ENCODE data around the gene C1orf50. TPM values are rescaled to one million over a fixed set of nuclear protein-coding genes. Genes with fewer than 3 reads are reported as not detected.

C1orf50 gene
- total RNA-seq, 1 experiment from 2014 or later, result 7.7 TPM

DNA sequence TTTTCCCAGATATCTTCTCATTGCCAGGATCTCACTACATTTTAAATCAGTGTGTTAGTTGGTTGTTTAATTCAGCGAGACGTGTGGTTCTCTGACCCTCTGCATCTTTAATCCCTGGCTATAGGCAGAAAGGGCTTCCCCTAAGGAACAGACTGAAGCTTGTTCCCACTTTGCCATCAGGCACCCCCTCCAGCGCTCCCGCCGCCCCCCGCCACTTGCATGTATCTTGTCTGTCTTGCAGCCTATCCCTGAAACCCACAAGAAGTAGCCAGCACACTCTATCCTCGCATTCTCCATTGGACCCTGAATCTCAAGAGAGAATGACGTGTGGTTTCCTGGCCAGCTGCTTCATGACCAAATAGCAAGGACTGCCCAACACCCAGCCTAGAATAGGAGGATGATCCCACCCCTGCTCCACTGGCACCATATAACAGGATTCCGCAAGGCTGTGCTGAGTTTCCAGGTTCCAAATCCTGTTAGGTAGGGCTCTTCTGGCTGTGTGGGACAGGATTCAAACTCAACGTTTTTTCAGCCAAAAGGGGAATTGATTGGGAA lies 34.8 kb upstream of the C1orf50 start:
- BruUV-seq (replicated peaks), result no TSS peak
- Mint-ChIP-seq H3K27ac (ENCODE audit: unreplicated experiment) (no peak overlapping the region), H3K9me3 (ENCODE audit: low read depth, unreplicated experiment) (no peaks in the 10 kb centered on the region), H3K27me3 (ENCODE audit: unreplicated experiment) (no peaks in the 10 kb centered on the region), H3K4me1 (ENCODE audit: low read depth, unreplicated experiment) (no peaks in the 10 kb centered on the region), H3K4me3 (ENCODE audit: low read depth, unreplicated experiment) (no peak overlapping the region), H3K36me3 (ENCODE audit: insufficient read depth, unreplicated experiment) (no peaks in the 10 kb centered on the region)
- intact Hi-C loops (cut with micrococcal nuclease; ENCODE audit: unreplicated experiment), result no loop called here
- no peak for DNase-seq
- CTCF ChIA-PET, result no interaction called here
- TF ChIP-seq, protein P1, sequence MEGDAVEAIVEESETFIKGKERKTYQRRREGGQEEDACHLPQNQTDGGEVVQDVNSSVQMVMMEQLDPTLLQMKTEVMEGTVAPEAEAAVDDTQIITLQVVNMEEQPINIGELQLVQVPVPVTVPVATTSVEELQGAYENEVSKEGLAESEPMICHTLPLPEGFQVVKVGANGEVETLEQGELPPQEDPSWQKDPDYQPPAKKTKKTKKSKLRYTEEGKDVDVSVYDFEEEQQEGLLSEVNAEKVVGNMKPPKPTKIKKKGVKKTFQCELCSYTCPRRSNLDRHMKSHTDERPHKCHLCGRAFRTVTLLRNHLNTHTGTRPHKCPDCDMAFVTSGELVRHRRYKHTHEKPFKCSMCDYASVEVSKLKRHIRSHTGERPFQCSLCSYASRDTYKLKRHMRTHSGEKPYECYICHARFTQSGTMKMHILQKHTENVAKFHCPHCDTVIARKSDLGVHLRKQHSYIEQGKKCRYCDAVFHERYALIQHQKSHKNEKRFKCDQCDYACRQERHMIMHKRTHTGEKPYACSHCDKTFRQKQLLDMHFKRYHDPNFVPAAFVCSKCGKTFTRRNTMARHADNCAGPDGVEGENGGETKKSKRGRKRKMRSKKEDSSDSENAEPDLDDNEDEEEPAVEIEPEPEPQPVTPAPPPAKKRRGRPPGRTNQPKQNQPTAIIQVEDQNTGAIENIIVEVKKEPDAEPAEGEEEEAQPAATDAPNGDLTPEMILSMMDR (IDR thresholded peaks at IDR 0.05; ENCODE audit: unreplicated experiment), result no peak

DNA sequence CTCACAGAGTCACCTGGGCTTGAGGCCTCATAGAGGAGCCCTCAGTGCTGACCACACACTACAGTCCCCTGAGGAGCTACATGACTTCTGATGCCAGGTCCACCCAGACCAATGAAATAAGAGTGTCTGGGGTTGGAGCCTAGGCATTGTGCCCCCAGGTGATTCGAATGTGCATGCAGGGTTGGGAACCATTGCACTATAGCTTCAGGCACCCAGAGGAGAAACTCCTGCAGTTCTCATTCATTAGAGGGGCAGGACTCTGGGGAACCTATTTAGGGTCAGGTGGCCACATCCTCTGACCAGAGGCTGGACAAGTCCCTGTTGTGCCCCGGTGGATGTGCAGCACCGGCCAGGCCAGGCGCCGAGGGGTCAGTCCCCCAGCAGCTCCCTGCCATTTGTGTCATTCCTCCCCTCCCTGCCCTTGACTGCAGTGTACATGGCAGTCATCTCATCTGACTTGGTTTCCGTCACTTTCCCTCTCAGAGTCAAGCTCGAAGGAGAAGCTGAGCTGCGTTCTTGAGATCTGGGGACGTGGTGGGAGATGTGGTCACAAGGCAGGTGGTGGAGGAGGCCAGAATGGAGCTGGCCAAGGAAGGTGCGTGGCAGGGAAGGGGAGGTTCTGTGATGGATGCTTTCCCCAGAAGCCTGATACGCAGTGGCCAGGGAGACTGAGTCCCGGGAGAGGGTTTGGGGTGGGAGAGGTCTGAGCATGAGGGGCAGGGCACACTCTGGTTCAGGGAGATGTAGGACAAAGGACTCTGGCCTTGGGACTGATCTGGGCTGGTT lies 33.4 kb upstream of the C1orf50 start:
- intact Hi-C loops (cut with micrococcal nuclease; ENCODE audit: unreplicated experiment), result no loop called here
- no peak for DNase-seq
- Mint-ChIP-seq H3K4me1 (ENCODE audit: low read depth, unreplicated experiment) (no peaks in the 10 kb centered on the region), H3K27ac (ENCODE audit: unreplicated experiment) (no peak overlapping the region), H3K27me3 (ENCODE audit: unreplicated experiment) (no peaks in the 10 kb centered on the region), H3K9me3 (ENCODE audit: low read depth, unreplicated experiment) (no peaks in the 10 kb centered on the region), H3K36me3 (ENCODE audit: insufficient read depth, unreplicated experiment) (no peaks in the 10 kb centered on the region), H3K4me3 (ENCODE audit: low read depth, unreplicated experiment) (no peak overlapping the region)
- BruUV-seq (replicated peaks), result no TSS peak
- CTCF ChIA-PET, result no interaction called here
- TF ChIP-seq, protein P1 (IDR thresholded peaks at IDR 0.05; ENCODE audit: unreplicated experiment), result no peak

- no peaks in the 10 kb centered on the region for H3K9me3 Mint-ChIP-seq (ENCODE audit: low read depth, unreplicated experiment)
- H3K27ac Mint-ChIP-seq (ENCODE audit: unreplicated experiment), result no peak overlapping the region
- TF ChIP-seq, protein P1 (IDR thresholded peaks at IDR 0.05; ENCODE audit: unreplicated experiment), result no peak
- DNase-seq, result no peak
- CTCF ChIA-PET, result no interaction called here
- no TSS peak for BruUV-seq (replicated peaks)
- no peak overlapping the region for H3K4me3 Mint-ChIP-seq (ENCODE audit: low read depth, unreplicated experiment)
- H3K4me1 Mint-ChIP-seq (ENCODE audit: low read depth, unreplicated experiment), result no peaks in the 10 kb centered on the region
- intact Hi-C loops (cut with micrococcal nuclease; ENCODE audit: unreplicated experiment), result no loop called here
- H3K27me3 Mint-ChIP-seq (ENCODE audit: unreplicated experiment), result no peaks in the 10 kb centered on the region
- H3K36me3 Mint-ChIP-seq (ENCODE audit: insufficient read depth, unreplicated experiment), result no peaks in the 10 kb centered on the region
These were observed 32.6 kb upstream of the C1orf50 start for GRCh38 chr1:42734201-42735035.

DNA sequence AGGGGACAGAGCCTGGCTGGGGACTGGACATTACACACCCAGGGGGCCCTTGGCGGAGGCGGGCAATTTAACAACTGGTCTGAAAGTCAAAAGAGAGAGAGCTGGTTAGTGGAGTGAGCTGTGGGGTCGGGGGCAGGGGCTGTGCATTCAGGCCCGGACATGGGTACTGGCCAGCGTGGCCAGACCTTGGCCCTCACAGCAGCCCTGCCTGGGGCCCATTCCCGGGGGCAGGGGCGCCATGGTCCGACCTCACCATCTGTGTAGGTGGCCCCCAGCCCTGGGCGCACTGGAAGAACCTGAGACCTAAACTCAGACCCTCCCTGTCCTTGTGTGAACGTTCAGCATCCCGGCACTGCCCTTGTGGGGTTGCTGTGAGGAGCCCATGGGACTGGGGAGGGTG lies 32.0 kb upstream of the C1orf50 start:
- Mint-ChIP-seq H3K27me3 (ENCODE audit: unreplicated experiment) (no peaks in the 10 kb centered on the region), H3K9me3 (ENCODE audit: low read depth, unreplicated experiment) (no peaks in the 10 kb centered on the region), H3K36me3 (ENCODE audit: insufficient read depth, unreplicated experiment) (no peaks in the 10 kb centered on the region), H3K27ac (ENCODE audit: unreplicated experiment) (no peak overlapping the region), H3K4me1 (ENCODE audit: low read depth, unreplicated experiment) (no peaks in the 10 kb centered on the region), H3K4me3 (ENCODE audit: low read depth, unreplicated experiment) (no peak overlapping the region)
- intact Hi-C loops (cut with micrococcal nuclease; ENCODE audit: unreplicated experiment), result no loop called here
- no peak for DNase-seq
- no TSS peak for BruUV-seq (replicated peaks)
- TF ChIP-seq, protein P1 (IDR thresholded peaks at IDR 0.05; ENCODE audit: unreplicated experiment), result no peak
- CTCF ChIA-PET, result no interaction called here
